Dendritic cell treated with granulocyte-macrophage colony-stimulating factor and Interleukin-4, amounts not matched to agents 40 ng/mL and 50 ng/mL, for 4 days (primary cell): Measurements from ENCODE around the gene MMEL1.
"Not testable (repeated sequence)": the region's sequence is repeated elsewhere in the genome, so short reads cannot be mapped to it uniquely, and the experiment has no call there.

Experiments used
- H3K27ac Mint-ChIP-seq: one replicate; pipeline ENCODE4 v1.8.0; 2022; ENCODE audit warnings: mild to moderate bottlenecking, mixed read lengths
- H3K27me3 Mint-ChIP-seq: one replicate; pipeline ENCODE4 v1.8.0; 2022; ENCODE audit warnings: mild to moderate bottlenecking, mixed read lengths
- H3K36me3 Mint-ChIP-seq: one replicate; pipeline ENCODE4 v1.8.0; 2022; ENCODE audit warnings: low read depth, mixed read lengths
- H3K4me1 Mint-ChIP-seq: one replicate; pipeline ENCODE4 v1.8.0; 2022; ENCODE audit warnings: low read depth, mixed read lengths
- H3K4me3 Mint-ChIP-seq: one replicate; pipeline ENCODE4 v1.8.0; 2022; ENCODE audit warnings: mild to moderate bottlenecking, moderate library complexity, mixed read lengths
- H3K9me3 Mint-ChIP-seq: one replicate; pipeline ENCODE4 v1.8.0; 2022; ENCODE audit warnings: mixed read lengths
- intact Hi-C: fragments of 100-400 bp; cut with micrococcal nuclease; formaldehyde crosslinking; loops from one replicate; pipeline ENCODE4 v1.15.0; 2022

Gene MMEL1, protein sequence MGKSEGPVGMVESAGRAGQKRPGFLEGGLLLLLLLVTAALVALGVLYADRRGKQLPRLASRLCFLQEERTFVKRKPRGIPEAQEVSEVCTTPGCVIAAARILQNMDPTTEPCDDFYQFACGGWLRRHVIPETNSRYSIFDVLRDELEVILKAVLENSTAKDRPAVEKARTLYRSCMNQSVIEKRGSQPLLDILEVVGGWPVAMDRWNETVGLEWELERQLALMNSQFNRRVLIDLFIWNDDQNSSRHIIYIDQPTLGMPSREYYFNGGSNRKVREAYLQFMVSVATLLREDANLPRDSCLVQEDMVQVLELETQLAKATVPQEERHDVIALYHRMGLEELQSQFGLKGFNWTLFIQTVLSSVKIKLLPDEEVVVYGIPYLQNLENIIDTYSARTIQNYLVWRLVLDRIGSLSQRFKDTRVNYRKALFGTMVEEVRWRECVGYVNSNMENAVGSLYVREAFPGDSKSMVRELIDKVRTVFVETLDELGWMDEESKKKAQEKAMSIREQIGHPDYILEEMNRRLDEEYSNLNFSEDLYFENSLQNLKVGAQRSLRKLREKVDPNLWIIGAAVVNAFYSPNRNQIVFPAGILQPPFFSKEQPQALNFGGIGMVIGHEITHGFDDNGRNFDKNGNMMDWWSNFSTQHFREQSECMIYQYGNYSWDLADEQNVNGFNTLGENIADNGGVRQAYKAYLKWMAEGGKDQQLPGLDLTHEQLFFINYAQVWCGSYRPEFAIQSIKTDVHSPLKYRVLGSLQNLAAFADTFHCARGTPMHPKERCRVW

DNA sequence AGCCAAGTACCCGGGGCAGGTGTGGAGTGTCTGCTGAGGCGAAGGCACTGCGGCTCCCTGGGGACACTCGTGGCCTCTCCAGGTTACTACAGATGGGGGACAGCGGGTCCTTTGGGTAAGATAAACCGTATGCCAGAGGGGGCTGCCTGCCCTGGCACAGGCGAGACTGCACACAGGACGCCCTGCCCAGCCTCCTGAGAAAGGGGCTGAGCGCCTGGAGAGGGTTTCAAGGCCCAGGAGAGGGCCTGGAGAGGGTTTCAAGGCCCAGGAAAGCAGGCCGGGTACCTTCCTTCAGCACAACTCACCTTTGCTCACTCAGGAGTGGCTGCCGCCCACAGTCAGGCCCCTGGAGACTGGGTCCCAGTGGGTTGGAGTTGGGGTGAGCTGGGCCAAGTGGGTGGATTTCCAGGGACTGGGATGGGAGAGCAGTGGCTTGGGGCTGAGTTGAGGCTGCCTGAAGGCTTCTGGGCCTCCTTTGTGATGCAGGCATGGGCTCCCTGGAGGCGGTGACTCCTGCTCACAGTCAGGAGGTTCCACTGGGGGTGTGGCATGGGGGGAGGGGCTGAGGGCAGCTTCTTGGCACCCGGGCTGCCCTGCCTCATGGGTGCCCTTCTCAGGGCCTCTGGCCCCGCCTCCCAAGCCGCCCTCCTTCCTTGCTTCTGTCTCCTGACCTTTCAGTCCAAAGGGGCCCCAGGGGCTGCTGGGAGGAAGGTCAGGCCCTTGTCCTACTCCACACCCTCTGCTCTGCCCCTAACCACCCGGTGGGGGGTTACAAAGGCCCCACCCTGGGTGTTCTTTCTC is at the start of gene MMEL1:
MMEL1 (minus strand) TSS at position 456 of the 801 bp plus-strand sequence. CDS start 3,532 bp downstream, outside the sequence.
- H3K27ac Mint-ChIP-seq: no peak within 1 kb of the TSS
- peaks cover 69% of the 10 kb centered on the region for H3K27me3 Mint-ChIP-seq

DNA sequence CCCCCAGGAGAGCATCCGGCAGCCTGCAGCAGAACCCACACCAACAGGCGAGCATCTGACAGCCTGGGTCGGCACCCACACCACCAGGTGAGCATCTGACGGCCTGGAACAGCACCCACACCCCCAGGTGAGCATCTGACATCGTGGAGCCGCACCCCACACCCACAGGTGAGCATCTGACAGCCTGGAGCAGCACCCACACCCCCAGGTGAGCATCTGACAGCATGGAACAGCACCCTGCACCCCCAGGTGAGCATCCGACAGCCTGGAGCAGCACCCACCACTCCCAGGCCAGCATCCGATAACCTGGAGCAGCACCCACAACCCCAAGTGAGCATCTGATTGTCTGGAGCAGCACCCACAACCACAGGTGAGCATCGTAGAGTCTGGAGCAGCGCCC is 43.9 kb upstream of the MMEL1 start:
- intact Hi-C loops, H3K4me1 Mint-ChIP-seq, H3K4me3 Mint-ChIP-seq, H3K9me3 Mint-ChIP-seq, H3K27ac Mint-ChIP-seq, H3K27me3 Mint-ChIP-seq, H3K36me3 Mint-ChIP-seq: not testable (repeated sequence)

More for the DNA sequence above, at the start of gene MMEL1:
- Mint-ChIP-seq H3K36me3 (no peaks in the 10 kb centered on the region), H3K4me1 (peaks cover 7% of the 10 kb centered on the region), H3K9me3 (peaks cover 24% of the 10 kb centered on the region), H3K4me3 (no peak within 1 kb of the TSS)
- intact Hi-C loops: no loop called here

DNA sequence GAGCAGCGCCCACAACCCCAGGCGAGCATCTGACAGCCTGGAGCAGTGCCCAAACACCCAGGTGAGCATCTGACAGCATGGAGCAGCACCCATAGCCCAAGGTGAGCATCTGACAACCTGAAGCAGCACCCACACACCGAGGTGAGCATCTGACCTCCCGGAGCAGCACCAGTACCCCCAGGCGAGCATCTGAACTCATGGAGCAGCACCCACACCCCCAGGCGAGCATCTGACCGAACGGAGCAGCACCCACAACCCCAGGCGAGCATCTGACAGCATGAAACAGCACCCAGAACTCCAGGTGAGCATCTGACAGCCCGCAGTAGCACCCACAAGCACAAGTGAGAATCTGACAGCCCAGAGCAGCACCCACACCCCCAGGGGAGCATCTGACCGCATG is 38.8 kb upstream of the MMEL1 start:
- H3K36me3 Mint-ChIP-seq, H3K4me1 Mint-ChIP-seq, H3K27me3 Mint-ChIP-seq, intact Hi-C loops, H3K4me3 Mint-ChIP-seq, H3K9me3 Mint-ChIP-seq, H3K27ac Mint-ChIP-seq: not testable (repeated sequence)

DNA sequence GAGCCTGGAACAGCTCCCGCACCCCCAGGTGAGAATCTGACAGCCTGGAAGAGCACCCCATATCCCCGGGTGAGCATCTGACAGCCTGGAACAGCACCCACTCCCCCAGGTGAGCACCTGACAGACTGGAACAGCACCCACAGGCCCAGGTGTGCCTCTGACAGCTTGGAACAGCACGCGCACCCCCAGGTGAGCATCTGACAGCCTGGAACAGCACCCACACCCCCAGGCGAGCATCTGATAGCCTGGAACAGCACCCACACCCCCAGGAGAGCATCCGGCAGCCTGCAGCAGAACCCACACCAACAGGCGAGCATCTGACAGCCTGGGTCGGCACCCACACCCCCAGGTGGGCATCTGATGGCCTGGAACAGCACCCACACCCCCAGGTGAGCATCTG is 27.0 kb upstream of the MMEL1 start:
- H3K27me3 Mint-ChIP-seq, intact Hi-C loops, H3K27ac Mint-ChIP-seq, H3K4me3 Mint-ChIP-seq, H3K4me1 Mint-ChIP-seq, H3K36me3 Mint-ChIP-seq, H3K9me3 Mint-ChIP-seq: not testable (repeated sequence)

DNA sequence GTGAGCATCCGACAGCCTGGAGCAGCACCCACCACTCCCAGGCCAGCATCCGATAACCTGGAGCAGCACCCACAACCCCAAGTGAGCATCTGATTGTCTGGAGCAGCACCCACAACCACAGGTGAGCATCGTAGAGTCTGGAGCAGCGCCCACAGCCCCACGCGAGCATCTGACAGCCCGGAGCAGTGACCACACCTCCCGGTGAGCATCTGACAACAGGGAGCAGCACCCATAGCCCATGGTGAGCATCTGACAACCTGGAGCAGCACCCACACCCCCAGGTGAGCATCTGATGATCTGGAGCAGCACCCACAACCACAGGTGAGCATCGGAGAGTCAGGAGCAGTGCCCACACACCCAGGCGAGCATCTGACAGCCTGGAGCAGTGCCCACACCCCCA is 25.1 kb upstream of the MMEL1 start:
- H3K9me3 Mint-ChIP-seq, H3K36me3 Mint-ChIP-seq, H3K4me3 Mint-ChIP-seq, H3K4me1 Mint-ChIP-seq, H3K27me3 Mint-ChIP-seq, intact Hi-C loops, H3K27ac Mint-ChIP-seq: not testable (repeated sequence)

DNA sequence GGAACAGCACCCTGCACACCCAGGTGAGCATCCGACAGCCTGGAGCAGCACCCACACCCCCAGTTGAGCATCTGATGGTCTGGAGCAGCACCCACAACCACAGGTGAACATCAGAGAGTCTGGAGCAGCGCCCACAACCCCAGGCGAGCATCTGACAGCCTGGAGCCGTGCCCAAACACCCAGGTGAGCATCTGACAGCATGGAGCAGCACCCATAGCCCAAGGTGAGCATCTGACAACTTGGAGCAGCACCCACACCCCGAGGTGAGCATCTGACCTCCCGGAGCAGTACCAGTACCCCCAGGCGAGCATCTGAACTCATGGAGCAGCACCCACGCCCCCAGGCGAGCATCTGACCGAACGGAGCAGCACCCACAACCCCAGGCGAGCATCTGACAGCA is 24.3 kb upstream of the MMEL1 start:
- H3K4me3 Mint-ChIP-seq, H3K4me1 Mint-ChIP-seq, H3K36me3 Mint-ChIP-seq, H3K27ac Mint-ChIP-seq, H3K27me3 Mint-ChIP-seq, H3K9me3 Mint-ChIP-seq, intact Hi-C loops: not testable (repeated sequence)

DNA sequence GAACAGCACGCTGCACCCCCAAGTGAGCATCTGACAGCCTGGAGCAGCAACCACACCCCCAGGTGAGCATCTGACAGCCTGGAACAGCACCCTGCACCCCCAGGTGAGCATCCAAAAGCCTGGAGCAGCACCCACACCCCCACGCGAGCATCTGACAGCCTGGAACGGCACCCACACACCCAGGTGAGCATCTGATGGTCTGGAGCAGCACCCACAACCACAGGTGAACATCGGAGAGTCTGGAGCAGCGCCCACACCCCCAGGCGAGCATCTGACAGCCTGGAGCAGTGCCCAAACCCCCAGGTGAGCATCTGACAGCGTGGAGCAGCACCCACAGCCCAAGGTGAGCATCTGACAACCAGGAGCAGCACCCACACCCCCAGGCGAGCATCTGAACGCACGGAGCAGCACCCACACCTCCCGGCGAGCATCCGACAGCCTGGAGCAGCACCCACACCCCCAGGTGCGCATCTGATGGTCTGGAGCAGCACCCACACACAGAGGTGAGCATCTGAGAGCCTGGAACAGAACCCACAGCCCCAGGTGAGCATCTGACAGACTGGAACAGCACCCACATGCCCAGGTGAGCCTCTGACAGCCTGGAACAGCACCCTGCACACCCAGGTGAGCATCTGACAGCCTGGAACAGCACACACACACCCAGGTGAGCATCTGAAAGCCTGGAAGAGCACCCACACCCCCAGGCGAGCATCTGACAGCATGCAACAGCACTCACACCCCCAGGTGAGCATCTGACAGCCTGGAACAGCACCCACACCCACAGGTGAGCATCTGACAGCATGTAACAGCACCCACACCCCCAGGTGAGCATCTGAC is 23.0 kb upstream of the MMEL1 start:
- H3K9me3 Mint-ChIP-seq, intact Hi-C loops, H3K36me3 Mint-ChIP-seq, H3K4me3 Mint-ChIP-seq, H3K27ac Mint-ChIP-seq, H3K27me3 Mint-ChIP-seq, H3K4me1 Mint-ChIP-seq: not testable (repeated sequence)

DNA sequence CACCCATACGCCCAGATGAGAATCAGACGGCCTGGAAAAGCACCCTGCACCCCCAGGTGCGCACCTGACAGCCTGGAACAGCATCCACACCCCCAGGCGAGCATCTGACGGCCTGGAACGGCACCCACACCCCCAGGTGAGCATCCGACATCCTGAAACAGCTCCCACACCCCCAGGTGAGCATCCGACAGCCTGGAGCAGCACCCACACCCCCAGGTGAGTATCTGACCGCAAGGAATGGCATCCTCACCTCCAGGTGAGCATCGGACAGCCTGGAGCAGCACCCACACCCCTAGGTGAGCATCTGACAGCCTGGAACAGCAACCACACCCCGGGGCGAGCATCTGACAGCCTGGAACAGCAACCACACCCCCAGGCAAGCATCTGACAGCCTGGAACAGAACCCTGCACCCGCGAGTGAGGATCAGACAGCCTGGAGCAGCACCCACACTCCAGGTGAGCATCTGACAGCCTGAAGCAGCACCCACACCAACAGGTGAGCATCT is 21.7 kb upstream of the MMEL1 start:
- H3K4me1 Mint-ChIP-seq, H3K9me3 Mint-ChIP-seq, H3K4me3 Mint-ChIP-seq, H3K36me3 Mint-ChIP-seq, intact Hi-C loops, H3K27me3 Mint-ChIP-seq, H3K27ac Mint-ChIP-seq: not testable (repeated sequence)

DNA sequence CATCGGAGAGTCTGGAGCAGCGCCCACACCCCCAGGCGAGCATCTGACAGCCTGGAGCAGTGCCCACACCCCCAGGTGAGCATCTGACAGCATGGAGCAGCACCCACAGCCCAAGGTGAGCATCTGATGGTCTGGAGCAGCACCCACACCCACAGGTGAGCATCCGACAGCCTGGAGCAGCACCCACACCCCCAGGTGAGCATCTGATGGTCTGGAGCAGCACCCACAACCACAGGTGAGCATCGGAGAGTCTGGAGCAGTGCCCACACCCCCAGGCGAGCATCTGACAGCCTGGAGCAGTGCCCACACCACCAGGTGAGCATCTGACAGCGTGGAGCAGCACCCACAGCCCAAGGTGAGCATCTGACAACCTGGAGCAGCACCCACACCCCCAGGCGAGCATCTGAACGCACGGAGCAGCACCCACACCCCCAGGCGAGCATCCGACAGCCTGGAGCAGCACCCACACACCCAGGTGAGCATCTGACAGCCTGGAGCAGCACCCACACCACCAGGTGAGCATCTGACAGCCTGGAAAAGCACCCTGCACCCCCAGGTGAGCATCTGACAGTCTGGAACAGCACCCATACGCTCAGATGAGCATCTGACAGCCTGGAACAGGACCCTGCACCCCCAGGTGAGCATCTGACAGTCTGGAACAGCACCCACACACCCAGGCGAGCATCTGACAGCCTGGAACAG is 21.1 kb upstream of the MMEL1 start:
- H3K4me1 Mint-ChIP-seq, intact Hi-C loops, H3K27me3 Mint-ChIP-seq, H3K4me3 Mint-ChIP-seq, H3K9me3 Mint-ChIP-seq, H3K36me3 Mint-ChIP-seq, H3K27ac Mint-ChIP-seq: not testable (repeated sequence)

DNA sequence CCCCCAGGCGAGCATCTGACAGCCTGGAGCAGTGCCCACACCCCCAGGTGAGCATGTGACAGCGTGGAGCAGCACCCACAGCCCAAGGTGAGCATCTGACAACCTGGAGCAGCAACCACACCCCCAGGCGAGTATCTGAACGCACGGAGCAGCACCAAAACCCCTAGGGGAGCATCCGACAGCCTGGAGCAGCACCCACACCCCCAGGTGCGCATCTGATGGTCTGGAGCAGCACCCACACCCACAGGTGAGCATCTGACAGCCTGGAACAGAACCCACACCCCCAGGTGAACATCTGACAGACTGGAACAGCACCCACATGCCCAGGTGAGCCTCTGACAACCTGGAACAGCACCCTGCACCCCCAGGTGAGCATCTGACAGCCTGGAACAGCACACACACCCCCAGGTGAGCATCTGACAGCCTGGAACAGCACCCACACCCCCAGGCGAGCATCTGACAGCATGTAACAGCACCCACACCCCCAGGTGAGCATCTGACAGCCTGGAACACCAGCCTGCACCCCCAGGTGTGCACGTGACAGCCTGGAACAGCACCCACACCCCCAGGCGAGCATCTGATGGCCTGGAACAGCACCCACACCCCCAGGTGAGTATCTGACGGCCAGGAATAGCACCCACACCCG is 20.2 kb upstream of the MMEL1 start:
- H3K36me3 Mint-ChIP-seq, H3K4me1 Mint-ChIP-seq, intact Hi-C loops, H3K27me3 Mint-ChIP-seq, H3K27ac Mint-ChIP-seq, H3K9me3 Mint-ChIP-seq, H3K4me3 Mint-ChIP-seq: not testable (repeated sequence)

DNA sequence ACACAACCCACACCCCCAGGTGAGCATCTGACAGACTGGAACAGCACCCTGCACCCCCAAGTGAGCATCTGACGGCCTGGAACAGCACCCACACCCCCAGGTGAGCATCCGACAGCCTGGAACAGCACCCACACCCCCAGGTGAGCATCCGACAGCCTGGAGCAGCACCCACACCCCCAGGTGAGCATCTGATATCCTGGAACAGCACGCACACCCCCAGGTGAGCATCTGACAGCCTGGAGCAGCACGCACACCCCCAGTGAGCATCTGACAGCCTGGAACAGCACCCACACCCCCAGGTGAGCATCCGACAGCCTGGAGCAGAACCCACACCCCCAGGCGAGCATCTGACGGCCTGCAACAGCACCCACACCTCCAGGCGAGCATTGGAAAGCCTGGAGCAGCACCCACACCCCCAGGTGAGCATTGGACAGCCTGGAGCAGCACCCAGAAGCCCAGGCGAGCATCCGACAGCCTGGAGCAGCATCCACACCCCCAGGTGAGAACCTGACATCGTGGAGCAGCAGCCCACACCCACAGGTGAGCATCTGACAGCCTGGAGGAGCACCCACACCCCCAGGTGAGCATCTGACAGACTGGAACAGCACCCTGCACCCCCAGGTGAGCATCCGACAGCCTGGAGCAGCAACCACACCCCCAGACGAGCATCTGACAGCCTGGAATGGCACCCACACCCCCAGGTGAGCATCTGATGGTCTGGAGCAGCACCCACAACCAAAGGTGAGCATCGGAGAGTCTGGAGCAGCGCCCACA is 19.5 kb upstream of the MMEL1 start:
- H3K27ac Mint-ChIP-seq, H3K4me1 Mint-ChIP-seq, H3K4me3 Mint-ChIP-seq, H3K36me3 Mint-ChIP-seq, H3K27me3 Mint-ChIP-seq, intact Hi-C loops: not testable (repeated sequence)
- H3K9me3 Mint-ChIP-seq: peaks cover 17% of the 10 kb centered on the region

DNA sequence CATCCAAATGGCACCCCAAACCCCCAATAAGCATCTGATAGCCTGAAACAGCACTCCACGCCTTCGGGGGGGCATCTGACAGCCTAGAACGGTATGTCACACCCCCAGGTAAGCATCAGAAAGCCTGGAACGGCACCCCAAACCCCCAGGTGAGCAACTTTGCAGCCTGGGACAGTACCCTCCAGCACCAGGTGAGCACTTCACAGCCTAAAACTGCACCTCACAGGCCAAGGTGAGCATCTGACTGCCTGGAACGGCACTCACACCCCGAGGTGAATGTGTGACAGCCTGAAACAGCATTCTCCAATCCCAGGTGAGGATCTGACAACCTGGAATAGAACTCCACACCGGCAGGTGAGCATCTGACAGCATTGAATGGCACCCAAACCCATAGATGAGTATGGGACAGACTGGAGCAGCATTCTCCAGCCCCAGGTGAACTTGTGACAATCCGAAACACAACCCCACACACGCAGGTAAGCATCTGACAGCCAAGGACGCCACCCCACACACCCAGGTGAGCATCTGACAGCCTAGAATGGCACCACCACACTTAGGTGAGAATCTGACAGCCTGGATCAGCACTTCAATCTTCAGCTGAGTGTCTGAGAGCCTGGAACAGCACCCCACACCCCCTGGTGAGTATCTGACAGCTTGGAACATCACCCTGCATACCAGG is 18.3 kb upstream of the MMEL1 start:
- Mint-ChIP-seq H3K27ac (no peak overlapping the region), H3K4me3 (no peak overlapping the region), H3K4me1 (no peaks in the 10 kb centered on the region), H3K36me3 (no peaks in the 10 kb centered on the region), H3K27me3 (no peaks in the 10 kb centered on the region), H3K9me3 (peaks cover 29% of the 10 kb centered on the region)
- intact Hi-C loops: no loop called here
